HEK293 (cell line): Measurements from ENCODE around the gene NBPF3.

Experiments used
- CTCF ChIA-PET: fragments of 350-600 bp; formaldehyde crosslinking; extraction: SDS; loops from one replicate; lab custom pipeline; 2021; ENCODE audit warnings: antibody characterized with exemption; lab: Yijun Ruan, JAX
- POLR2A ChIA-PET: fragments of 300-600 bp; formaldehyde crosslinking; extraction: SDS; loops from one replicate; lab custom pipeline; 2020; ENCODE audit warnings: antibody characterized with exemption, inconsistent platforms; lab: Yijun Ruan, JAX
- H3K27ac ChIP-seq: fragments of 200-500 bp; sonication (Bioruptor generic); 2 replicates; pipeline ENCODE4 v1.5.1; 2014; ENCODE audit warnings: low read depth, low read length, control low read depth, inconsistent platforms; ENCODE audit errors: extremely low read depth
- H3K36me3 ChIP-seq, 2 experiments: fragments of 200-500 bp in 1 of 2; sonication (Bioruptor generic) in 1 of 2; 1 replicate in 1 of 2; 2 replicates in 1 of 2; pipeline ENCODE4 v1.5.1; 2014 to 2017; ENCODE audit warnings: inconsistent platforms in 2 of 2, low read length in 2 of 2; ENCODE audit not compliant: control insufficient read depth in 2 of 2, insufficient read depth in 1 of 2
- H3K4me1 ChIP-seq: fragments of 200-500 bp; sonication (Bioruptor generic); 2 replicates; pipeline ENCODE4 v1.5.1; 2014; ENCODE audit warnings: mild to moderate bottlenecking, low read length, inconsistent platforms; ENCODE audit not compliant: control insufficient read depth, insufficient read depth
- H3K4me3 ChIP-seq: 2 replicates; pipeline ENCODE4 v1.5.1; 2011; ENCODE audit warnings: low read depth, mild to moderate bottlenecking, control low read depth, low read length, moderate library complexity
- H3K9me3 ChIP-seq: fragments of 200-500 bp; sonication (Bioruptor generic); 2 replicates; pipeline ENCODE4 v1.5.1; 2014; ENCODE audit warnings: low read depth, low read length, inconsistent platforms; ENCODE audit not compliant: control insufficient read depth, insufficient read depth
- EGR2 ChIP-seq: fragments of 450-650 bp; formaldehyde crosslinking; IDR thresholded peaks from 2 replicates; pipeline ENCODE4 v1.5.1; 2016; ENCODE audit warnings: low read depth, missing biosample characterization, missing genetic modification characterization
- FEZF1 ChIP-seq: fragments of 450-650 bp; formaldehyde crosslinking; IDR thresholded peaks from 2 replicates; pipeline ENCODE4 v1.5.1; 2016; ENCODE audit warnings: missing biosample characterization, missing genetic modification characterization
- GFI1B ChIP-seq: fragments of 450-650 bp; formaldehyde crosslinking; IDR thresholded peaks from 2 replicates; pipeline ENCODE4 v1.5.1; 2016; ENCODE audit warnings: missing biosample characterization, missing genetic modification characterization
- GLI2 ChIP-seq: fragments of 450-650 bp; formaldehyde crosslinking; IDR thresholded peaks from 2 replicates; pipeline ENCODE4; 2017; ENCODE audit warnings: missing biosample characterization, missing genetic modification characterization, low read depth, borderline replicate concordance
- HOXD13 ChIP-seq: sonication (generic); formaldehyde crosslinking; IDR thresholded peaks from 2 replicates; pipeline ENCODE4 v1.8.0; 2022; ENCODE audit warnings: missing genetic modification reagents, borderline replicate concordance
- KLF7 ChIP-seq: fragments of 450-650 bp; formaldehyde crosslinking; IDR thresholded peaks from 2 replicates; pipeline ENCODE4 v1.5.1; 2016; ENCODE audit warnings: missing biosample characterization, missing genetic modification characterization, borderline replicate concordance
- PRDM4 ChIP-seq: fragments of 450-650 bp; formaldehyde crosslinking; IDR thresholded peaks from 2 replicates; pipeline ENCODE4 v1.5.1; 2017; ENCODE audit warnings: missing biosample characterization, missing genetic modification characterization
- SP7 ChIP-seq: fragments of 450-650 bp; formaldehyde crosslinking; IDR thresholded peaks from 2 replicates; pipeline ENCODE4 v1.5.1; 2016; ENCODE audit warnings: missing biosample characterization, missing genetic modification characterization
- TRIM28 ChIP-seq: IDR thresholded peaks from 2 replicates; pipeline ENCODE4 v1.6.1; 2011; ENCODE audit warnings: low read length, control low read depth, borderline replicate concordance
- ZBTB11 ChIP-seq: fragments of 450-650 bp; formaldehyde crosslinking; conservative IDR thresholded peaks from 2 replicates; pipeline ENCODE4 v1.5.1; 2016; ENCODE audit warnings: low read depth, missing biosample characterization, missing genetic modification characterization
- ZNF146 ChIP-seq: fragments of 450-650 bp; formaldehyde crosslinking; IDR thresholded peaks from 2 replicates; pipeline ENCODE4 v1.5.1; 2016; ENCODE audit warnings: missing biosample characterization, missing genetic modification characterization
- ZNF184 ChIP-seq: fragments of 450-650 bp; IDR thresholded peaks from 2 replicates; pipeline ENCODE4 v1.5.1; 2018; ENCODE audit warnings: missing biosample characterization, mild to moderate bottlenecking, missing genetic modification characterization
- ZNF324 ChIP-seq: fragments of 450-650 bp; formaldehyde crosslinking; IDR thresholded peaks from 2 replicates; pipeline ENCODE4 v1.5.1; 2016; ENCODE audit warnings: missing biosample characterization, missing genetic modification characterization
- ZNF341 ChIP-seq: fragments of 450-650 bp; formaldehyde crosslinking; IDR thresholded peaks from 2 replicates; pipeline ENCODE4; 2016; ENCODE audit warnings: low read depth, missing biosample characterization, missing genetic modification characterization
- ZNF350 ChIP-seq: fragments of 450-650 bp; formaldehyde crosslinking; IDR thresholded peaks from 2 replicates; pipeline ENCODE4 v1.5.0; 2017; ENCODE audit warnings: missing biosample characterization, mild to moderate bottlenecking, missing genetic modification characterization
- ZNF404 ChIP-seq: fragments of 450-650 bp; formaldehyde crosslinking; IDR thresholded peaks from 2 replicates; pipeline ENCODE4 v1.5.1; 2017; ENCODE audit warnings: missing biosample characterization, missing genetic modification characterization
- ZNF501 ChIP-seq: fragments of 450-650 bp; formaldehyde crosslinking; IDR thresholded peaks from 2 replicates; pipeline ENCODE4 v1.5.1; 2016; ENCODE audit warnings: missing biosample characterization, missing genetic modification characterization
- ZNF513 ChIP-seq: fragments of 450-650 bp; IDR thresholded peaks from 2 replicates; pipeline ENCODE4 v1.5.1; 2018; ENCODE audit warnings: missing biosample characterization, missing genetic modification characterization
- ZNF544 ChIP-seq: fragments of 450-650 bp; formaldehyde crosslinking; IDR thresholded peaks from 2 replicates; pipeline ENCODE4 v1.5.0; 2017; ENCODE audit warnings: missing biosample characterization, missing genetic modification characterization
- ZNF639 ChIP-seq: fragments of 450-650 bp; formaldehyde crosslinking; IDR thresholded peaks from 2 replicates; pipeline ENCODE4 v1.5.1; 2016; ENCODE audit warnings: missing biosample characterization, missing genetic modification characterization
- ZNF670 ChIP-seq: fragments of 450-650 bp; formaldehyde crosslinking; IDR thresholded peaks from 2 replicates; pipeline ENCODE4 v1.5.1; 2016; ENCODE audit warnings: missing biosample characterization, missing genetic modification characterization, low read depth
- ZNF837 ChIP-seq: fragments of 450-650 bp; formaldehyde crosslinking; IDR thresholded peaks from 2 replicates; pipeline ENCODE4 v1.5.1; 2016; ENCODE audit warnings: missing biosample characterization, missing genetic modification characterization
- ZSCAN23 ChIP-seq: fragments of 450-650 bp; formaldehyde crosslinking; IDR thresholded peaks from 2 replicates; pipeline ENCODE4 v1.5.1; 2016; ENCODE audit warnings: missing biosample characterization, missing genetic modification characterization
- ZSCAN5A ChIP-seq: fragments of 450-650 bp; formaldehyde crosslinking; IDR thresholded peaks from 2 replicates; pipeline ENCODE4 v1.5.1; 2016; ENCODE audit warnings: missing biosample characterization, missing genetic modification characterization

Gene NBPF3

GRCh38 chr1:21392587-21393263 lies 47.2 kb upstream of the NBPF3 start:
- Histone ChIP-seq H3K36me3 (no peaks in the 10 kb centered on the region), H3K4me3 (no peak overlapping the region), H3K27ac (no peak overlapping the region), H3K9me3 (no peaks in the 10 kb centered on the region), H3K4me1 (no peaks in the 10 kb centered on the region)
- CTCF ChIA-PET, result interaction anchor here (0.5 to 1.4 kb wide), 2 partner anchors 24 to 122 kb away, joined by 3 to 6 read pairs; no protein-coding TSS in a partner anchor
- POLR2A ChIA-PET, result no interaction called here
- TF ChIP-seq TRIM28 (no peak), KLF7 (tag by site-specific recombination) (no peak), GLI2 (tag by site-specific recombination) (no peak), ZBTB11 (tag by site-specific recombination) (no peak), ZNF544 (tag by site-specific recombination) (no peak), SP7 (tag by site-specific recombination) (no peak), ZNF341 (tag by site-specific recombination) (no peak), ZNF404 (tag by site-specific recombination) (no peak), ZNF184 (tag by site-specific recombination) (no peak), ZNF324 (tag by site-specific recombination) (no peak), ZSCAN5A (tag by site-specific recombination) (no peak), ZNF146 (tag by site-specific recombination) (no peak)

GRCh38 chr1:21396516-21396915 lies 43.4 kb upstream of the NBPF3 start:
- Histone ChIP-seq H3K4me3 (no peak overlapping the region), H3K9me3 (no peaks in the 10 kb centered on the region), H3K4me1 (no peaks in the 10 kb centered on the region), H3K36me3 (no peaks in the 10 kb centered on the region), H3K27ac (no peak overlapping the region)
- POLR2A ChIA-PET, result no interaction called here
- CTCF ChIA-PET, result no interaction called here
- TF ChIP-seq GFI1B (tag by site-specific recombination) (no peak), EGR2 (tag by site-specific recombination) (no peak), FEZF1 (tag by site-specific recombination) (no peak), HOXD13 (CRISPR knock-in tag) (no peak), ZNF350 (tag by site-specific recombination) (no peak), ZSCAN23 (tag by site-specific recombination) (no peak), ZNF670 (no peak), ZNF513 (no peak), ZNF639 (no peak), ZNF837 (tag by site-specific recombination) (no peak), PRDM4 (tag by site-specific recombination) (no peak), ZNF501 (tag by site-specific recombination) (no peak)
